ENCODE data around the gene GPR139.

GPR139 gene

DNA sequence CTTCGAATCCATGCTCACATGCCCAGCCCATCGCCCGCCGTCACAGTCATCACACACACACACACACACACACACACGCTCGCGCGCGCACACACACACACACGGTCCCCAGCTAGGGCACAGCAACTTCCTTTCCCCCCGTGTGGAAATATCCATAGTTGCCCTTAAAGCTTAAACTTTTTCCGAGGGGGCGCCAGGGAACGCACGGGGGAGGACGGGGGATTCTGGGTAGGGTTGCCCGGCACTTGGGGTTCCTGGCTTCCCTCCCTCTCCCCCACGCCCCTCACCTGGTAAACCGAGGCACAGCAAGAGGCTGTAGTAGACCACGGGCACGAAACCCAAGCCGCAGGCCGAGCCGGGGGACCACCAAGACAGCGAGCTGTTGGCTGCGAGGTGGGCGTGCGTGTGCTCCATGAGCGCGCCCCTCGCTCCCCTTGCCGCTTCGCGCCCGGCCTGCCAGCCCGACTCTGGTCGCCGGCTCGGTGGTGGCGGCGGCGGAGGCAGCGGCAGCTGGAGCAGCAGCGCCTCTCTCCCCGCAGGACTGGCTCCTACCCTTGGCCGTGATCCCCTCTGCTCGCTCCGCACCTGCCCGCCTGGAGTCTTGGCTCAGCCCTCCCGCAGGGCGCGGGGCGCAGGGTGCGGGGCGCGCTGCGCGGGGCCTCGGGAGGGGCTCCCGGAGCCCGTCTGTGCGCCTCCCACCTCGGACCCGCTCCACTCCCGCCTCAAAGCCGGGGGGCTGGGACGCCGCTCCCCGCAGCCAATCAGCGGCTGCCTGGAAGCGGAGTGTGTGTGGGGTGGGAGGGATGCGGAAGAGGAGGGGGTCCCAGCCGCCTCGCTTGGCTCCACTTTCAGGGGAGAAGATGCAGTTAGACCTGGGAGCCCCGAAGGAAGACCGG lies at the start of gene GPR139:
Gene GPR139, minus strand, starts transcription at position 688 of the 896 bp plus-strand sequence. Its CDS starts 274 bp downstream, at position 414.
- no peak for DNase-seq

DNA sequence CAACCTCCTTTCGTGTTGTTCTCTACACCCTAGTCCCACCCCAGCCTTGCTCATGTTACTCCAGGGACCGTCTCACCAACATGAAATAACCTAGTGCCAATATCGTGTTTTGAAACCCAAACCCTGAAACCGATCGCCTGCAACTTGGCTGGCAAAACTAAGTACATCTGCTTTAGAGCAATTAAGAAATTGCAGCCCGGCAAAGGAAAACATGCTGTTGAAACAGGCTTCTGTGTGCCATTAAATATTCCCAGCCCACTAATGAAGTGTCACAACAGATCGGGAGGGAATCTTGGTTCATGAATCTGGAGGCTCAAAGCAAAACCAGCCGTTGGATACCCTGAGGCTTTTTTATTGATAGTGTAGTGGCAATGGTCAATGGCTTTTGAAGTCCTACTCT lies 48.3 kb upstream of the GPR139 start:
- no peak for DNase-seq

DNA sequence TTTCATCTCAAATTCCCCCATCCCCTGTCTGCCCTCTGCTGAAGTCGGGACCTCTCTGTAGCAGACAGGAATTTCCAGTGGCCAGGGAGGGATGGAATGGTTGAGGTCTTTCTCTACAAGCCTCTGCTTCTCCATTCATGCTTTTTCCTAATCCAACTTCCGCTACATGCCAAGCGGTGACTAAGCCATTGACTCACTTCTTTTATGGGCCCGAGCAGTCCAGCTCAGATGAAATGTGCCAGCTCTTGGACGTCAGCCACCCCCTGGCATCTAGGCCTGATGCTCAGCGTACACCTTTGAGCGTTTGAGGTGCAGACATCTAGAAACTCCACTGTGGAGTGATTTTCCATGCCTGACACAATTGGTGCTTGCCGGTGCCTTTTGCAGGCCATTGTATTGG lies 40.7 kb upstream of the GPR139 start:
- DNase-seq, result no peak

DNA sequence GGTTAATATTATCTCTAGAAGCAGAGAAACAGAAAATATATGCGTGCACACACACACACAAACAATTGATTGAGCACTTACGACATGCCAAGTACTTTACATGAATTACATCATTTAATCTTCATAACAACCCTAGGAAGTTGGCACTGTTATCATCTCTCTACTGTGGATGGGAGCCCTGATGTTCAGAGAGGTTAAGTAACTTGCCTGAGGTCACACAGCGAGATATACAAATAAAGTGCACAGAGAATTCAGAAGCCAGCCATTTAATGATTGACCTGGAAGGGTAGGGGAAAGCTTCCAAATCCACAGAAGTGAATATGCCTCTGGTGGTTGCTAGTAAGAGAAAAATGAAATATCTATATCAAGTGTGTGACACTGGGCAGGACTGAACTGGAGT lies 37.5 kb upstream of the GPR139 start:
- no peak for DNase-seq

DNA sequence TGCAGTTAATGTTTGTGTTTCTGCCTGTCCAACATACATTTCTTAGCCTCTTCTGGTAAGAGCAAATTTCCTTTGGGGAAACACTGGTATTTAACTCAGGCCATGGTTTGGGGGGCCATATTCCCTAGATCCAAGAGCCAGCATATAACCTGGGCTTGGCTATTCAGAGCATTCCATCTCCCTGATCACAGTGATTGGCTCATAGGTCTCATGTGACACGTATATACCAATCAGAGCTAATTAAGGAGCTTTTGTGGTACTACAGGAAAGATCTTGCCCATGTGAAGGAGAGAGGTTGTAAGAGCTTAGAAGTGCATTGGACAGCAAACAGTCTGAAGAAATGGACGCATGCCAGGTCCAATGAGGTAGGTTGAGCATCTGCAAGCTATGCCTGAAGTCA lies 33.4 kb upstream of the GPR139 start:
- DNase-seq, result no peak

DNA sequence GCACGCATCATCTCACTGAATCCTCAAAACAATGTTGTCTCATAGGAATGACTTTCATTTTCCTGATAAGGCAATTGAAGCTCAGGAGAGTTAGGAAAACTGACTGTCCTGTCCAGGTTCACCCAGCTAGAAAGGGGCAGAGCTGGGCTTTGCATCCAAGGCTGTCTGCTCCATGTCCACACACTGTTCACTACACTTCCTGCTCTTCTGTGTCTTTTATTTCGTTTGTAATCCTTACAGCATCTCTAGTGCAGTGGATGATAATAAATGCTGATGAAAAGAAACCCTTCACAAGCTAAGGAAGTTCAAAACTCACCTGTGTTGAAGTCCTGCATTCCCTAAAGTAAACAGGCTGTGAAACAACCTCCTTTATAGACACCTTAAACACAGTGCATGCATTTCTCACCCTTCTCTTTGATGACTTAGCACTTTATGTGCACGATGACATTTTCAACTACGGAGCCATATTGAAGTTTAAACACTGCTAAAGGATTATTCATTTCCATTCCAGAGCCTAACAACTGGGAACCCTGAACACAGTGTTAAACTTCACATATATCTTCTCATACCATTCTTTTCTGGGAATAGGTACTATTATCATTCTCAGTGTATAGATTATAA lies 31.0 kb upstream of the GPR139 start:
- no peak for DNase-seq

DNA sequence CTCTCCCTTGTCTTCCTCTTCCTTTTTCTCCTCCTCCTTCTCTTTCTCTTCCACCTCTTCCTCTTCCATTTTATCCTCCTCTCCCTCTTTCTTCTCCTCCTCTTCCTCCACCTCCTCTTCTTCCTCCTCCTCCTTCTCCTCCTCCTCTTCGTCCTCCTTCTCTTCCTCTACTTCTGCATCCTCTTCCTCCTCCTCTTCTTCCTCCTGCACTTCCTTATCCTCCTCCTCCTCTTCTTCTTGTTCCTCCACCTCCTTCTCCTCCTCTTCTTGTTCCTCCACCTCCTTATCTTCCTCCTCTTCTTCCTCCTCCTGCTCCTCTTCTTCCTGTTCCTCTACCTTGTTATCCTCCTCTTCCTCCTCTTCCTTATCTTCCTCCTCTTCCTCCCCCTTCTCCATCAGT lies 28.8 kb upstream of the GPR139 start:
- no peak for DNase-seq

DNA sequence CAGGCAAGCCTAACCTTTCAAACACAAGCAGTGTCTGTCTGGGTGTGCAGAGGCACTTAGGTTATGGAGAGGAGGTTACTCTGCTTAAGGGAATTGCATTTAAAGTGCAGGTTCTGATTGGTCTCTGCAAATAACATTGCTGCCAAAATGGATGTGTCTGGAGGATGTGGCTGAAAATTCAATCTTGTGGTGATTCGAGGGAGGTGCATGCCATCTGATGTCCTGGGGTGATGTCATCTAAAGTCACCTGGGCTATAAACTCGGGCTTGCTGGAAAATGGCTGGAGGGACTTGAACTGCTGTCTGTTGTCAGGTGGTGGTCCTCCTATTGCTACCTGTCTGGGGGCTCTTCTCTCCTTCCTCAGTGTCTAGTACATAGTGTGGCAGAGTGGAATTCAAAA lies 28.3 kb upstream of the GPR139 start:
- no peak for DNase-seq

DNA sequence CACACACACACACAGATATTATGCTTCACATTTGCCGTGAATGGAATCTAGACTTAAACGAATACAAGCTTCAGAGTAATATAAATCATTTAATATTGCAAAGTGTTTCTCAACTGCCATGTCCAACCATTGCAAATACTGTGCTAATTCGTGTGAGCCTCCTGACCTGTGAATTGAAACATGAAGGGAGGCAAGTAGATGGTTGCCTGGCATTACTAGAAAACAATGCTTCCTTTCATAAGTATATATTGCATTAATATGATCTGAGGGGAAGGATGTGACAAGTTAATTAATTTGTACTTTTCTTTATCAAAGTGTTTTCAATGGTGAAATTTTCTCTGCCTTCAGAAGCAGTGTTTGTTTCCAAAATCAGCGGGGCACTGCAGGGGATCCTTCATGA lies 25.7 kb upstream of the GPR139 start:
- DNase-seq, result no peak

DNA sequence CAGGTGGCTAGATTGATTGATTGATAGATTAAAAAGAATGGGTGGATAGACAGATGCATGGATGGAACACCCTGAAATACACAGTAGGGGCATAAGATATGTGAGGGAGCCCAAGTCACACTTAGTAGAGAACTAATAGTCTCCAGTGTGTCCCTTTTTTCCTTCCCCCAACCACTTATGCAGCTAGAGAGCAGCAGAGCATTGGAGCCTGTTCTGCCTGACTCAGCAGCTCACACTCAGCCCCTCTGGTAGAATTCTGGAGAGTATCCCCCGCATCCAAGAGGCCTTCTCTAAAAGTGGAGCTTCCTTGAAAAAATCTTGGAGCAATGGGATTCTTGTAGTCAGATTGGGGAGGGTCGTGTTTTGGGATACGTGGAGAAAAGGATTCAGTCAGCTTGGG lies 20.5 kb upstream of the GPR139 start:
- DNase-seq, result no peak

DNA sequence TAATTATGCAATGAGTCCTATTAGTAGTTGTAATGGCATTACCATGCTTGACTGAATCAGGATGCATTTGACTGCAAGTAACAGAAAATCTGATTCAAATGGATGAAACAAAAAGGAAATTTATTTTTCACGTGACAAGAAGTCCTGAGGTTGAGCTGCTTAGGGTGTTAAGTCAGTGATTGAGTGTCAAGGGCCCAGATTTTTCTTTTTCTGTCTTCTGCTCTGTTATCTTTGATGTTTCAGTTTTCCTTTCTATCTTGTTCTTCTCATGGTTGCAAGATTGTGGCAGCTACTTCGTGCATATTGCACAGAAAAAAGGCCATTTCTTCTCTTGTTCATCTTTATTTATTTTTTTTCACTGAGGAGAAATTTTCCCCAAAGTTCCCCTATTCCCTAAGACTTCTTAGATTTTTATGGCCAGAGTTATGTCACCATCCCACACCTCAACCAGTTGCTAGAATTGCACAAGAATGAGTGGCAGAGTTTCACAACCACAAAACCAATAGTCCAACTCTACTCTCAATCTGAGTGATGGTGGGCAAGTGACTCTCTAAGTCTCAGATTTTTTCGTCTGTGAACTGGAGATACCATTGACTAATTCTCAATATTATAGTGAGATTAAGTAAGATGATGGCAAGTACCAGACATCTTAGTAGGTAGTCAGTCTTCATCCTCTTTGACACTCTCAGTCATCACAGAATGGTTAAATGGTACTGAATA lies 15.7 kb upstream of the GPR139 start:
- DNase-seq, result no peak

DNA sequence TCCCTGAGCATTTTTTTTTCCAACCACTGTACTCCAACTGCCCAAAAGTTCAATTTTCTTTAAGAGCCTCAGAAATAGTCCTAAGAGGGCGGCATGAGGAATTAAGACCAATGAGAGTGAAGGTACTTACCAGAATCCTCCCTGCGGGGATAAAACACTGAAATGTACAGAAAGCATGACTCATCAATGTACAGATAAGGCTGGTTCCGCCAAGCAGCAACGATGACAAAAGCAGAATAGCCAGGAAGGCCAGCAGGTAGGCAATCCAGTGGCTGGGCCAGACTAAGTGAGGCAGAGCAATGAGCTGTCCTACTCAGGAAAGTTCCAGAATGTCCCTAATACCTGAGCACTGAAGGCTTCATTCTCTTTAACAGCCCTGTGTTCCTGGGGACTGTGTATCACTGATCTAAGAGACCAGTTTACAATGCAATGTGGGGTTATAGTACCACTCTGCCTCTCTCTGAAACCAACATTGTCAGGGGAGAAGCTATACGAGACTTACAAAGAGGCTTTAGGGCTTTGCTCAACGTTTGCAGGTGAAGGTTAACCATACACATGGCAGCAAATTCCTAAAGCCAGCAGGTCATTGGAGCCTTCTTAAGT lies 11.0 kb upstream of the GPR139 start:
- no peak for DNase-seq

DNA sequence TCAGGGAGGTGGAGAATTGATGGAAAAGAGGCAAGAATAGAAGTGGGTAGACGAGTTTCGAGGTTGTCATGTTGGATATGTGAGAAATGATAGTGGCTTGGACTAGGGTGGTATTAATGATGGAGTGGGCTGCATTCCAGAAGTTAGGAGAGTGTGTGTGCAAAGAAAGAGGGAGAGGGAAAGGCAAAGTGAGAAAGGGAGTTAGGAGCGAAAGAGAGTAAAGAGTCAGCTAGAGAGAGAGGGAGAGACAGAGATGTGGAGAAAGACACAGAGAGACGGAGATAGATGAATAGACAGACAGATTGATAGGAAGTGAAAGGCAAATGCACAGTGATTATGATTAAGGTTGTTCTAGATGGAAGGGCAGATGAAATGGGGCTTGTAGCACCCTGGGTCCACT lies 5.4 kb upstream of the GPR139 start:
- no peak for DNase-seq

DNA sequence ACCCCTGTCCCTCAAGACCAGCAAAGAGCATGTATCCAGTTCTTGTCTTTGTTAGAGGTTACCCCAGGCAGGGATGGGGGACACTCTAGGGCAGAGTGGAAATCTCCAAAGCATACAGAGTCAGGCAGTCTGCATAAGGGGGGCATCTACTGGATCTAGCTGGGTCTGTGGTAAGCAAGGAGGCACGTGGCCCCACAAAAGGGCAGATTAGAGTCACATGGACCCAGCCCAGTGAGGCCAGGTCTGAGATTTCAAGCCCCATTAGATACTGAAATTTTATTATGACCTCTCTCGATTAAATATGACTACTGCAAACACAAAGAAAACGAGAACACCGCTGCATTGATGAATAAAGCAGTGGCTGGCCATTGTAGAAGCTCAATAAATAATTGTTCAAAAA lies 1.6 kb upstream of the GPR139 start:
- no peak for DNase-seq

DNA sequence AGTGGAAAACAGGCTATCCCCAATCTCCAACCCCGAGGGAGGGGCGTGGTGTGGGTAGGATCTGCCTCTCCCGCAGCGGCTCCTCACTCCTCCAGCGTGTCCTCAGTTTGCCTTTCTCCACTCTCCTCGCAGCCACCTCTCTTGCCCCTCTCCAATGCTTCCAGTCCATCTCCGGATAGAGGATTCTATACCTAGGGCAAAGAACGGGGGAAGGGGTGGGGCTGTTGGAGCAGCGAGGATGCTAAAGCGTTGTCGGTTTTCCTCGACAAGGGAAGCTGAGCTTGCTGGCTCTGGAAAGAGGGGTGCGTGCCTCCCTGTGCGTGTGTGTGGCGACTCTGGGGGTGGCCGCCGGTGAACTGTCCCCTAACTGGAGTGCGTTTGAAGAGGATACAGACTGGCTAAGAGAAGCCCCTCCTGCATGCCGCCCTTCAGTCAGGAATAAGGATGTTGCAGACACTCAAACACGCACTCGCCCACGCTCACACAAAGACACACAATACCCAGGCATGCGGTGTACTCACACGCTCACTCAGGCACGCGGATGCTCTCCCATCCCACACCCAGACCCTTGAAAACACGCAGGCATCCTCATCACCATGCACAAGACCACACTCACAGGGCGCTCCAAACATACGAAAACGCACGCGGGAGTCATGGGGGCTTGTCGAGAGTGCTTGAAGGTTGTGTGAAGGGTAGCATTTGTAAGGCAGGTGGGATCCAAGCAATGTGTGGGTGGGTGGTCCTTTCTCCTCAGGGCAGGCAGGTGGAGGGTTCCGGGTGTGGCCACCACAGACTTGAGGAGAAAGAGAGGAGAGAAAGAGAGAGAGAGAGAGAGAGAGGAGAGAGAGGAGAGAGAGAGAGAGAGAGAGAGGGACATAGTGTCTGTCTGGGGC lies 655 bp upstream of the GPR139 start:
- no peak for DNase-seq

DNA sequence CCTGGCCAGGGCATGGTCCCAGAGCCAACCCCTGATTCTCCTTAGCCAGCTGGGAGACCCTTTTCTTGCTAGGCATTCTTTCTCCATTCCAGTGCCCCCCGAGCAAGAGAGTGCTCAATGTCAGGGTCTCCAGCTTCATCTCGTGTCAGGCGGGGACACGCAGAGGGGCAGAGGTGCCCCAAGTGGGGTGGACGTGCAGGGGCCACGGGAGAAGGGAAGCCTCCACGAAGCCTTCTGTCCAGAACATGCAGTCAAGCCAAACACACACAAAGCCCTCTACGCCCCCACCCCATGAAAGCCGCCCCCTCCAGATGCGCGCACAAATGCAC lies 852 bp downstream of the GPR139 start:
- no peak for DNase-seq

DNA sequence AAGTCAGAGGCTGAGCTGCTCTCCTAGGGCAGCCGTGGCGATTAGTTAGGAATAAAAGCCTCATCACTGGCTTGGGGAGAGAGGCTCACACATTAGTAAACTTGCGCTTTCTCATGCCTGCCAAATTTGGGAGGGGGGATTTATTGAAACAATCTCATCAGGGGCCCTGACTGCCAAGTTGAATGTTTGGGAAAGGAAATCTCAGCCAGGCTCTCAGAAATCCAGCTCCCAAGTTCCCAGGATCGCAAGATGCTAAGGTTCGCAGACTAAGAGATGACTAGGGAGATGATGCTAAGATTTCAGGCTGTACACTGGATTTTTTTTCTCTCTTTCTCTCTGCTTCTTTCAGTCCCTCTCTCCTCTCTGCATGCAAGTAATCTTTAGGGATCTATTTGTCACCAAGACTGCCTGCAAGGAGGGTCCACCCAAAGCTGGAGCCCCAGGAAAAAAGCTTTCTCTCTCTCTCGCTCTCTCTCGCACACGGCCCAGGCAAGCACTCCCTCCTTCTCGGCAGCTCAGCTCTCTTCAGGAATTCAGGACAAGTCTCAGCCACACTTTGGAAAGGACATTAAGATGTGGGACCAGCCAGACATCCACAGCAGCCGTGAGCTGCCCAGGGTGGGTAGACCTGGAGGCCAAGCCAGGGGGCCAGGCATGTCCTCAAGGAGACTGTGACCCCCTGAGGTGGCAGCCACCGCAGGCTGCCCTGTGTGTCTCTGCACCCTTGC lies 1.4 kb downstream of the GPR139 start:
- no peak for DNase-seq

DNA sequence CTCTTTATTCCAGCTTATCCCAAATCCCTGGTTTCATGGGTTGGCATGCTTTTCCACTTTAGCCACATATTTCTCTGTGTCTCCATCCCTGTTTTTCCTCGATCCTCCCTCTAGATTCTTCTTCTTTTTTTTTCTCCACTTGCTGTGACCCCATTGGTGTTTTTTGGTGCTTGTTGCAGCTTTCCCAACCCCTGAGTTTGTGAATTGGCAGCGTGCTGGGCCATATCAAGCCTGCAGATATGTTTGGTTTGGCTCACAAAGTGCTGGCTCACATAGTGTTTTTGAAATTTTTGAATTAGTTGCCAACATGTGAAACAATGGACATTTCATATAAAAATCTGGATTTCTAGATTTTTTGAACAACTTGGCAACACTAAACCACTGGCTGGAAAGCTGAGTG lies 8.8 kb downstream of the GPR139 start:
- DNase-seq, result no peak

DNA sequence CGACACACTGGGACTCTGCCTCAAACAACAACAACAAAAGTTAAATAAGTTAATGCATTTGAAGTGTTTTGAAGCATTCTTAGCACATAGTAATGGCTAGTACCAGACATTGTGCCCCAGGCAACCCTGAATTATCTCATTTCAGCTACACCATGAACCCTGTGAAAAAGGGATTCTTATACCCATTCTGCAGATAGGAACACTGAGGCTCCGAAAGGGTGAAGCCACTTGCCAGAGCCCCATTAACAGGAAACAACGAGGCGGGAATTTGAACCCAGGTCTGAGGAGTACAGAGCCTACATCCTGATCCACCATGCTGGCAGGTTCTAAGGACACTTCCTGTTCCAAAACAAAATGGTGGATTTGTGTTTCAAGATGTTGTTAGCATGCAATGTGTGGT lies 9.2 kb downstream of the GPR139 start:
- DNase-seq, result no peak

DNA sequence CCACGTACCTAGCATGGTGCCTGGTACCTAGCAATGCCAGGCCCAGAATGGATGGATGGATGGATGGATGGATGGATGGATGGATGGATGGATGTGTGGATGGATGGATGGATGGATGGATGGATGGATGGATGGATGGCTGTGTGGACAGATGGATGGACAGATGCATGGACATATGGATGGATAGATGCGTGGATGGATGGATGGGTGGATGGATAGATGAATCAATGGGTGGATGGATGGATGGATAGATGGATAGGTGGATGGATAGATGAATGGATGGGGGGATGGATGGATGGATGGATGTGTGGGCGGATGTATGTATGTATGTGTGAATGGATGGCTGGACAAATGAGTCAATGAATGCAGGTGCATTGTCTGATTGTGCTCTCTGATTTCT lies 12.6 kb downstream of the GPR139 start:
- DNase-seq, result no peak

DNA sequence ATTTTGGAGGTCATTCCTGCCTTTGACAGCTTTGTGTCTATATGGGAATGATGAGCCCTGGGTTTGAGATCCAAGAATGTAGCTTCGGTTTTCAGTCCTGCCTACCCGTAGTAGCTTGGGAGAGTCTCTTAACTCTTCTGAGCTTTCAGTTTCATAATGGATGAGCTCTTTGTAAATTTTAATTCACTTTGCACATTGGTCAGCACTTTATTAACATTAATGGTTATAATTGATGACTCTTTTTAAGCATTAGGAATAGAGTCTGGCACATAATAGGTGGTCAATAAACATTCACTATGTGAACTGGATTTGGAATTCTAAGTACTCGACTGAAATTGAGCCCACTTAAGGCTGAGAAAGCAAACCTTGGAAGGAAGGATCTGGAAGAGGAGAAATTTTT lies 17.3 kb downstream of the GPR139 start:
- DNase-seq, result no peak

DNA sequence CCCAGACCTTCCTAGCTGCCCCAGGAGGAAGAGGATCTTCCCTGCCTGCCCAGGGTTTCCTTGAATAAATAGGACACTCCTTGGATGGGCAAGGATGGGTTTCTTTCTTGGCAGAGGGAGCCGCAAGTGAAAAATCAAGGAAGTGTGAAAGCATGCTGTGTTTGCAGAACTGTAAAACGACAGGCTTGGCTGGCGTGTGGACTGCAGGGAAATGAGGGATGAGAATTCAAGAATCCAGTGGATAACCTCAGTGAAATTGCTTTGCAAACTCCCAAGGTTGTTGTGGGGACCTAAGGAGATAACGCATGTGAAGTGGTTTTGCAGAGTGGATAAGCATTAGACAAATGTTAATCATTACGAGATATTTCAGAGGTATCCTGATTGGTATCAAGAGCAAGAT lies 20.4 kb downstream of the GPR139 start:
- DNase-seq, result no peak

All from stimulated activated CD4-positive, alpha-beta T cell treated with anti-CD3 and anti-CD28 coated beads, Interleukin-2, amount 100 ng/mL, for 48 hours (primary cell).